ENCODE results near the gene RFTN1. TPM values are rescaled to one million over a fixed set of nuclear protein-coding genes. Genes with fewer than 3 reads are reported as not detected.

Gene RFTN1
- polyA plus RNA-seq, 3 donors = 17.4 to 28.0 (median 27.2) TPM

DNA sequence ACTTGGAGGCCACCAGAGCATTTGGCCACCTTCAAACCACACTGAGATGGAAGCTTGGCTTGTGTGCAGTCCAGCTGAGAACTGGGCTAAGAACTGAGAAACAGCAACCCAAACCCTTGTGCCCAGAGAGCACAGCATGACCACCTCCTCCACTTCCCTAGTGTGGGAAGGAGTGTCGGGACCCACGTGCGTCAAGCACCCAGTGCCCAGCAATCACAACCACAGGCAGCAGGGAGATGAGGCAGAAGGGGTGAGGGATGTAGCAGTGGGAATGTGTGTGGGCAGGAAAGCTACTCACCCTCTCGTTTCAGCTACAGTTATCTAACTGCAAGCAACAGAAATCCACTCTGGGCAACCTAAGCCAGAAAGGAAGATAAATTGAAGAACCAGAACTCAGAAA lies 25.0 kb upstream of the RFTN1 start:
- Histone ChIP-seq H3K36me3 (replicated peaks in 1 of 2; ENCODE audit: control insufficient read depth in 1 of 2, insufficient read depth in 2 of 2, low read length in 2 of 2) (no peaks in the 10 kb centered on the region), H3K27me3 (ENCODE audit: control insufficient read depth in 2 of 2, insufficient read depth in 2 of 2, low read length in 2 of 2) (no peaks in the 10 kb centered on the region), H3K27ac (ENCODE audit: low read depth in 1 of 2, low read length in 2 of 2) (no peak overlapping the region), H4K20me1 (ENCODE audit: insufficient read depth, low read length) (no peaks in the 10 kb centered on the region), H3K9ac (ENCODE audit: insufficient read depth, low read length, poor library complexity, severe bottlenecking) (no peak overlapping the region), H3K4me3 (replicated peaks in 1 of 3; ENCODE audit: low read depth in 2 of 3, low read length in 3 of 3) (no peak overlapping the region), H3K9me3 (replicated peaks in 1 of 2; ENCODE audit: control insufficient read depth in 1 of 2, insufficient read depth in 1 of 2, low read length in 2 of 2) (no peaks in the 10 kb centered on the region), H3K79me2 (ENCODE audit: insufficient read depth, low read length) (no peaks in the 10 kb centered on the region), H3K4me2 (replicated peaks; ENCODE audit: extremely low read depth, low read length, poor library complexity, severe bottlenecking) (no peak overlapping the region), H3K4me1 (ENCODE audit: control insufficient read depth in 1 of 2, insufficient read depth in 2 of 2, low read length in 2 of 2) (peaks cover 0 to 3% of the 10 kb centered on the region in 2 donors), H2AFZ (ENCODE audit: insufficient read depth, low read depth, low read length, poor library complexity, severe bottlenecking) (peak overlapping the region; percentile 3)
- H3K27me3 Mint-ChIP-seq (ENCODE audit: low read depth in 3 of 3) = peaks cover 2 to 6% (median 3%) of the 10 kb centered on the region in 3 donors
- no peak overlapping the region for H3K4me3 Mint-ChIP-seq
- peaks cover 6% of the 10 kb centered on the region for H3K4me1 Mint-ChIP-seq
- H3K36me3 Mint-ChIP-seq = no peaks in the 10 kb centered on the region
- H3K9me3 Mint-ChIP-seq = peaks cover 0 to 3% (median 1%) of the 10 kb centered on the region in 7 donors
- H3K27ac Mint-ChIP-seq = peak overlapping the region in 1 of 7 donors; percentile 1
- intact Hi-C loops (cut with micrococcal nuclease) = no loop called here
- WGBS (ENCODE audit: insufficient coverage) = no CpG with 5 or more reads among the region's 4 CpGs
- TF ChIP-seq, protein P1, sequence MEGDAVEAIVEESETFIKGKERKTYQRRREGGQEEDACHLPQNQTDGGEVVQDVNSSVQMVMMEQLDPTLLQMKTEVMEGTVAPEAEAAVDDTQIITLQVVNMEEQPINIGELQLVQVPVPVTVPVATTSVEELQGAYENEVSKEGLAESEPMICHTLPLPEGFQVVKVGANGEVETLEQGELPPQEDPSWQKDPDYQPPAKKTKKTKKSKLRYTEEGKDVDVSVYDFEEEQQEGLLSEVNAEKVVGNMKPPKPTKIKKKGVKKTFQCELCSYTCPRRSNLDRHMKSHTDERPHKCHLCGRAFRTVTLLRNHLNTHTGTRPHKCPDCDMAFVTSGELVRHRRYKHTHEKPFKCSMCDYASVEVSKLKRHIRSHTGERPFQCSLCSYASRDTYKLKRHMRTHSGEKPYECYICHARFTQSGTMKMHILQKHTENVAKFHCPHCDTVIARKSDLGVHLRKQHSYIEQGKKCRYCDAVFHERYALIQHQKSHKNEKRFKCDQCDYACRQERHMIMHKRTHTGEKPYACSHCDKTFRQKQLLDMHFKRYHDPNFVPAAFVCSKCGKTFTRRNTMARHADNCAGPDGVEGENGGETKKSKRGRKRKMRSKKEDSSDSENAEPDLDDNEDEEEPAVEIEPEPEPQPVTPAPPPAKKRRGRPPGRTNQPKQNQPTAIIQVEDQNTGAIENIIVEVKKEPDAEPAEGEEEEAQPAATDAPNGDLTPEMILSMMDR (IDR thresholded peaks at IDR 0.05) = no peak
- DNase-seq = no peak

DNA sequence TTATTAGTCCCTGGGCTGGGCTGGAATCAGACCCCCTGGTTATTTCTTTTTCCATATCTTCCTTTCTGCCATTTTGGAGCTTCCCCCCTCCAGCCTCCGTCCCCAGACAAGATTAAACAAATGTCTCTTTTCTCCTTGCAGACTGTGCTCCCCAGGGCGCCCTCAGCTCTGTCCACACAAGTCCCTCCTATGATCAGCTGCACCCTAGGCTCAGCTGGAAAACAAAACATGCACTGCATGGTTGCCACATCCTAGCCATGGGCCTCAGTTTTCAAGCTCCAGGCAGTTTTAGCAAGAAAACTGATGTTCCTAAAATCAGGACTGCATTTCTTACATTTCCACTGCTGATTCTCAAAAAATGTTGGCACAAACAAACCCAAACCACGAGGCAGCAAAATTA lies 23.5 kb upstream of the RFTN1 start:
- no peak for DNase-seq
- Mint-ChIP-seq H3K27ac (no peak overlapping the region), H3K27me3 (ENCODE audit: low read depth in 3 of 3) (peaks cover 2 to 6% (median 3%) of the 10 kb centered on the region in 3 donors), H3K4me1 (peaks cover 6% of the 10 kb centered on the region), H3K36me3 (no peaks in the 10 kb centered on the region), H3K9me3 (peaks cover 0 to 3% (median 1%) of the 10 kb centered on the region in 7 donors), H3K4me3 (peak overlapping the region in 1 of 2 donors; percentile 6)
- H3K79me2 ChIP-seq (ENCODE audit: insufficient read depth, low read length) = no peaks in the 10 kb centered on the region
- H3K9ac ChIP-seq (ENCODE audit: insufficient read depth, low read length, poor library complexity, severe bottlenecking) = no peak overlapping the region
- TF ChIP-seq, protein P1 (IDR thresholded peaks at IDR 0.05) = no peak
- H3K27ac ChIP-seq (ENCODE audit: low read depth in 1 of 2, low read length in 2 of 2) = no peak overlapping the region
- H2AFZ ChIP-seq (ENCODE audit: insufficient read depth, low read depth, low read length, poor library complexity, severe bottlenecking) = no peak overlapping the region
- no peaks in the 10 kb centered on the region for H4K20me1 ChIP-seq (ENCODE audit: insufficient read depth, low read length)
- no peaks in the 10 kb centered on the region for H3K27me3 ChIP-seq (ENCODE audit: control insufficient read depth in 2 of 2, insufficient read depth in 2 of 2, low read length in 2 of 2)
- no peak overlapping the region for H3K4me3 ChIP-seq (replicated peaks in 1 of 3; ENCODE audit: low read depth in 2 of 3, low read length in 3 of 3)
- WGBS (ENCODE audit: insufficient coverage) = 97% methylated on average over 3 of the region's 3 CpGs
- intact Hi-C loops (cut with micrococcal nuclease) = no loop called here
- no peak overlapping the region for H3K4me2 ChIP-seq (replicated peaks; ENCODE audit: extremely low read depth, low read length, poor library complexity, severe bottlenecking)
- peaks cover 0 to 3% of the 10 kb centered on the region in 2 donors for H3K4me1 ChIP-seq (ENCODE audit: control insufficient read depth in 1 of 2, insufficient read depth in 2 of 2, low read length in 2 of 2)
- no peaks in the 10 kb centered on the region for H3K9me3 ChIP-seq (replicated peaks in 1 of 2; ENCODE audit: control insufficient read depth in 1 of 2, insufficient read depth in 1 of 2, low read length in 2 of 2)
- H3K36me3 ChIP-seq (replicated peaks in 1 of 2; ENCODE audit: control insufficient read depth in 1 of 2, insufficient read depth in 2 of 2, low read length in 2 of 2) = no peaks in the 10 kb centered on the region
